GDM1 (cell line): ENCODE measurements around the gene TMEM132D.
"Not testable (repeated sequence)": the region's sequence is repeated elsewhere in the genome, so short reads cannot be mapped to it uniquely, and the experiment has no call there.

Experiments used
- DNase-seq: peaks from one replicate; lab custom pipeline; 2025; lab: John Stamatoyannopoulos, UW

Gene TMEM132D

GRCh38 chr12:129064209-129064855 is 839.5 kb downstream of the TMEM132D start:
- DNase-seq = no peak

- DNase-seq = no peak
These were observed 840.2 kb downstream of the TMEM132D start for GRCh38 chr12:129063600-129063999.

- DNase-seq = no peak
These were observed 850.6 kb downstream of the TMEM132D start for GRCh38 chr12:129053232-129053631.

- no peak for DNase-seq
These were observed 851.5 kb downstream of the TMEM132D start for GRCh38 chr12:129052373-129052772.

- DNase-seq = no peak
These were observed 853.9 kb downstream of the TMEM132D start for GRCh38 chr12:129049917-129050316.

- DNase-seq = not testable (repeated sequence)
These were observed 860.5 kb downstream of the TMEM132D start for GRCh38 chr12:129043334-129043733.

- no peak for DNase-seq
These were observed 867.7 kb downstream of the TMEM132D start for GRCh38 chr12:129036135-129036534.

GRCh38 chr12:129034558-129035289 is 869.1 kb downstream of the TMEM132D start:
- DNase-seq = no peak

GRCh38 chr12:129028844-129029243 is 875.0 kb downstream of the TMEM132D start:
- DNase-seq = no peak

- no peak for DNase-seq
These were observed 878.8 kb downstream of the TMEM132D start for GRCh38 chr12:129025055-129025454.
